ENCODE measurements around the gene EHBP1L1.
A peak's percentile ranks its signal among the peaks of the same experiment; 100 is the strongest.

EHBP1L1 gene

GRCh38 chr11:65546217-65546958, 29.5 kb upstream of the EHBP1L1 start:
- peak; percentile 97 to 99 for DNase-seq (ENCODE audit: low read depth in 2 of 2)

GRCh38 chr11:65547446-65548125, 28.3 kb upstream of the EHBP1L1 start:
- DNase-seq (ENCODE audit: low read depth in 2 of 2): no peak

GRCh38 chr11:65548395-65548794, 27.5 kb upstream of the EHBP1L1 start:
- DNase-seq (ENCODE audit: low read depth in 2 of 2): no peak

- no peak for DNase-seq (ENCODE audit: low read depth in 2 of 2)
These were observed 26.8 kb upstream of the EHBP1L1 start for GRCh38 chr11:65549096-65549495.

- no peak for DNase-seq (ENCODE audit: low read depth in 2 of 2)
These were observed 24.1 kb upstream of the EHBP1L1 start for GRCh38 chr11:65551572-65552387.

- no peak for DNase-seq (ENCODE audit: low read depth in 2 of 2)
These were observed 23.4 kb upstream of the EHBP1L1 start for GRCh38 chr11:65552388-65552951.

GRCh38 chr11:65553301-65554001, 22.4 kb upstream of the EHBP1L1 start:
- DNase-seq (ENCODE audit: low read depth in 2 of 2): no peak

GRCh38 chr11:65554057-65554818, 21.6 kb upstream of the EHBP1L1 start:
- no peak for DNase-seq (ENCODE audit: low read depth in 2 of 2)

- DNase-seq (ENCODE audit: low read depth in 2 of 2): no peak
These were observed 20.9 kb upstream of the EHBP1L1 start for GRCh38 chr11:65554842-65555430.

- DNase-seq (ENCODE audit: low read depth in 2 of 2): no peak
These were observed 20.1 kb upstream of the EHBP1L1 start for GRCh38 chr11:65555693-65556231.

GRCh38 chr11:65556470-65557279, 19.2 kb upstream of the EHBP1L1 start:
- DNase-seq (ENCODE audit: low read depth in 2 of 2): no peak

GRCh38 chr11:65557280-65558001, 18.4 kb upstream of the EHBP1L1 start:
- DNase-seq (ENCODE audit: low read depth in 2 of 2): no peak

- no peak for DNase-seq (ENCODE audit: low read depth in 2 of 2)
These were observed 17.6 kb upstream of the EHBP1L1 start, which contains the start of gene LTBP3 for GRCh38 chr11:65558002-65558929. Gene LTBP3, minus strand, starts transcription at chr11:65558359. Its CDS starts 400 bp downstream, at chr11:65557959.

GRCh38 chr11:65558930-65559509, 16.8 kb upstream of the EHBP1L1 start:
- DNase-seq (ENCODE audit: low read depth in 2 of 2): no peak

- DNase-seq (ENCODE audit: low read depth in 2 of 2): no peak
These were observed 16.3 kb upstream of the EHBP1L1 start for GRCh38 chr11:65559535-65559934.

- DNase-seq (ENCODE audit: low read depth in 2 of 2): no peak
These were observed 15.8 kb upstream of the EHBP1L1 start for GRCh38 chr11:65559951-65560537.

Data from stimulated activated CD4-positive, alpha-beta T cell treated with anti-CD3 and anti-CD28 coated beads, Interleukin-4, amount 100 ng/mL, for 48 hours (primary cell).